Measurements from ENCODE around the gene ACAD8.

The ACAD8 gene

GRCh38 chr11:134290646-134291045 is 37.3 kb downstream of the ACAD8 start:
- no peak for ATAC-seq
- TF ChIP-seq ZC3H10 (CRISPR knock-in tag; IDR thresholded peaks at IDR 0.05) (no peak), PPARA (CRISPR knock-in tag; IDR thresholded peaks at IDR 0.05; ENCODE audit: borderline replicate concordance) (no peak), ZFP3 (CRISPR knock-in tag; IDR thresholded peaks at IDR 0.05) (no peak), ZNF70 (CRISPR knock-in tag; IDR thresholded peaks at IDR 0.05) (no peak), OSR1 (CRISPR knock-in tag; IDR thresholded peaks at IDR 0.05) (no peak), POU6F1 (CRISPR knock-in tag; IDR thresholded peaks at IDR 0.05; ENCODE audit: borderline replicate concordance, low read depth) (no peak), ISL1 (CRISPR knock-in tag; IDR thresholded peaks at IDR 0.05) (no peak), SNAI2 (CRISPR knock-in tag; IDR thresholded peaks at IDR 0.05) (no peak)

GRCh38 chr11:134291196-134291595 is 37.8 kb downstream of the ACAD8 start:
- TF ChIP-seq TCF4 (CRISPR knock-in tag; IDR thresholded peaks at IDR 0.05; ENCODE audit: borderline replicate concordance), result no peak
- no peak for TF ChIP-seq PATZ1 (CRISPR knock-in tag; IDR thresholded peaks at IDR 0.05; ENCODE audit: borderline replicate concordance)
- TF ChIP-seq ZC3H10 (CRISPR knock-in tag; IDR thresholded peaks at IDR 0.05), result no peak
- TF ChIP-seq POU6F1 (CRISPR knock-in tag; IDR thresholded peaks at IDR 0.05; ENCODE audit: borderline replicate concordance, low read depth), result no peak
- TF ChIP-seq PPARA (CRISPR knock-in tag; IDR thresholded peaks at IDR 0.05; ENCODE audit: borderline replicate concordance), result no peak
- no peak for TF ChIP-seq SNAI2 (CRISPR knock-in tag; IDR thresholded peaks at IDR 0.05)
- TF ChIP-seq CSRNP3 (CRISPR knock-in tag; IDR thresholded peaks at IDR 0.05), result no peak
- no peak for TF ChIP-seq CREB5 (CRISPR knock-in tag; IDR thresholded peaks at IDR 0.05; ENCODE audit: low read depth)
- no peak for TF ChIP-seq TOX (CRISPR knock-in tag; IDR thresholded peaks at IDR 0.05; ENCODE audit: borderline replicate concordance)
- TF ChIP-seq ESRRG (CRISPR knock-in tag; IDR thresholded peaks at IDR 0.05), result no peak
- TF ChIP-seq OSR1 (CRISPR knock-in tag; IDR thresholded peaks at IDR 0.05), result no peak
- no peak for TF ChIP-seq TSHZ2 (CRISPR knock-in tag; IDR thresholded peaks at IDR 0.05)
- TF ChIP-seq ISL1 (CRISPR knock-in tag; IDR thresholded peaks at IDR 0.05), result no peak
- no peak for TF ChIP-seq ZFP3 (CRISPR knock-in tag; IDR thresholded peaks at IDR 0.05)
- no peak for TF ChIP-seq ZFP30 (CRISPR knock-in tag; IDR thresholded peaks at IDR 0.05)
- no peak for TF ChIP-seq ARNTL (CRISPR knock-in tag; IDR thresholded peaks at IDR 0.05; ENCODE audit: borderline replicate concordance, low read depth)
- no peak for ATAC-seq

- ATAC-seq, result no peak
- TF ChIP-seq ZC3H10 (CRISPR knock-in tag; IDR thresholded peaks at IDR 0.05), result no peak
- no peak for TF ChIP-seq SNAI2 (CRISPR knock-in tag; IDR thresholded peaks at IDR 0.05)
- no peak for TF ChIP-seq OSR1 (CRISPR knock-in tag; IDR thresholded peaks at IDR 0.05)
- TF ChIP-seq CREB5 (CRISPR knock-in tag; IDR thresholded peaks at IDR 0.05; ENCODE audit: low read depth), result no peak
- TF ChIP-seq TCF4 (CRISPR knock-in tag; IDR thresholded peaks at IDR 0.05; ENCODE audit: borderline replicate concordance), result no peak
- TF ChIP-seq PPARA (CRISPR knock-in tag; IDR thresholded peaks at IDR 0.05; ENCODE audit: borderline replicate concordance), result no peak
- TF ChIP-seq BACH2 (CRISPR knock-in tag; IDR thresholded peaks at IDR 0.05; ENCODE audit: borderline replicate concordance), result no peak
- no peak for TF ChIP-seq RARB (CRISPR knock-in tag; IDR thresholded peaks at IDR 0.05)
- no peak for TF ChIP-seq ARNTL (CRISPR knock-in tag; IDR thresholded peaks at IDR 0.05; ENCODE audit: borderline replicate concordance, low read depth)
- TF ChIP-seq ZNF70 (CRISPR knock-in tag; IDR thresholded peaks at IDR 0.05), result no peak
Observed at GRCh38 chr11:134292661-134293060, 39.3 kb downstream of the ACAD8 start.

All from SK-N-SH treated with all-trans-retinoic acid at 6 μM for 48 hours (cell line).